GM04504 (cell line): ENCODE results near the gene IFI27L1.
"Not testable (repeated sequence)": the region's sequence is repeated elsewhere in the genome, so short reads cannot be mapped to it uniquely, and the experiment has no call there.

Experiments
- DNase-seq: peaks from one replicate; pipeline ENCODE4 v3.0.0-alpha.2; 2012; ENCODE audit warnings: low read depth

The IFI27L1 gene

GRCh38 chr14:94048691-94049624, 32.2 kb upstream of the IFI27L1 start:
- no peak for DNase-seq

GRCh38 chr14:94049625-94050023, 31.5 kb upstream of the IFI27L1 start:
- DNase-seq, result no peak

GRCh38 chr14:94050231-94050880, 30.8 kb upstream of the IFI27L1 start:
- DNase-seq, result no peak

GRCh38 chr14:94051115-94051514, 30.0 kb upstream of the IFI27L1 start:
- DNase-seq, result no peak

- DNase-seq, result no peak
Measured at GRCh38 chr14:94051779-94052178, 29.3 kb upstream of the IFI27L1 start.

- no peak for DNase-seq
Measured at GRCh38 chr14:94052199-94052598, 28.9 kb upstream of the IFI27L1 start.

- DNase-seq, result no peak
Measured at GRCh38 chr14:94052662-94053061, 28.4 kb upstream of the IFI27L1 start.

- no peak for DNase-seq
Measured at GRCh38 chr14:94054401-94054800, 26.7 kb upstream of the IFI27L1 start.

GRCh38 chr14:94054936-94055335, 26.2 kb upstream of the IFI27L1 start:
- DNase-seq, result no peak

GRCh38 chr14:94056579-94057308, 24.4 kb upstream of the IFI27L1 start:
- DNase-seq, result no peak

GRCh38 chr14:94058128-94058673, 22.9 kb upstream of the IFI27L1 start:
- no peak for DNase-seq

GRCh38 chr14:94058674-94059138, 22.4 kb upstream of the IFI27L1 start:
- no peak for DNase-seq

GRCh38 chr14:94059998-94060397, 21.1 kb upstream of the IFI27L1 start:
- DNase-seq, result no peak

GRCh38 chr14:94062344-94062940, 18.7 kb upstream of the IFI27L1 start:
- no peak for DNase-seq

GRCh38 chr14:94066089-94066676, 14.9 kb upstream of the IFI27L1 start:
- no peak for DNase-seq

GRCh38 chr14:94072076-94072475, 9.0 kb upstream of the IFI27L1 start:
- DNase-seq, result not testable (repeated sequence)

GRCh38 chr14:94074534-94074933, 6.6 kb upstream of the IFI27L1 start:
- no peak for DNase-seq

- no peak for DNase-seq
Measured at GRCh38 chr14:94075008-94075407, 6.1 kb upstream of the IFI27L1 start.

GRCh38 chr14:94077111-94077821, 3.8 kb upstream of the IFI27L1 start:
- no peak for DNase-seq

GRCh38 chr14:94077823-94078222, 3.3 kb upstream of the IFI27L1 start:
- DNase-seq, result no peak
